Measurements from ENCODE around the gene KIF26A. TPM values are rescaled to one million over a fixed set of nuclear protein-coding genes. Genes with fewer than 3 reads are reported as not detected.

The KIF26A gene
- total RNA-seq, 1 experiment from 2014 or later: 3.1 TPM

DNA sequence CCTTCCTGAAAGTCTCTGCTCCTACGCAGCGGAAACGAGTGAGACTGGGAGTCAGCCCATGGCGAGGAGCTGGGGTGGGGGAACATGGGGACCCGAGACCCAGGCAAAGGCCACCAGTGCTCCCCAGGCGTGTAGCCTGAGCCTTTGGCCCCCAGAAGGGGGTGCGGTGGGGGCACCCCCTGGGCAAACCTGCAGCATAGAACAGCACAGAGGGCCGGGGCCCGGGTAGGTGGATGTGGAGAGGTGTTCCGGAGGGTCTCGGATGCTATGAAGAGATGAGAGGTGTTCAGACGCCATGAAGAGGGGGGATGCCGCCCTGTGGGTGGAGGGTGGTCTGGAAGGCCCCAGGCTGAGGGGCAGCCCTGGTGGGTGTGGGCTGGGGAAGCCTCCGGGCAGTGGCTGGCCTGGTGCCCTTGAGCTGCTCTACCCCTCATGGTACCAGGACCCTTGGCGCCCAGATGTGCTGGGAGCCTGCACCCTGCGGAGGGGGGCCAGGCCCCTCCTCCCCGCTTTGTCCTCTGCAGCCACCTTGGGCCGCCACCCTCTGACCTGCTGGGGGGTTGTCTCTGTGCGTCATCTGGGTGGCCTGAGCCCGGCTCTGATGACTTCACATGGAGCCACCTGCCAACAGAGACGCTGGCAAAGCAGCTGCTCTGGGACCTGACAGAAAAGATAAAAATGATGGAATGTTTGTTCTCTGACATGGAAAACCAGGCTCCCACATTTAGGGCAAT is 83.4 kb downstream of the KIF26A start:
- CTCF ChIA-PET: no interaction called here
- no peak for DNase-seq
- no TSS peak for BruUV-seq (replicated peaks)

DNA sequence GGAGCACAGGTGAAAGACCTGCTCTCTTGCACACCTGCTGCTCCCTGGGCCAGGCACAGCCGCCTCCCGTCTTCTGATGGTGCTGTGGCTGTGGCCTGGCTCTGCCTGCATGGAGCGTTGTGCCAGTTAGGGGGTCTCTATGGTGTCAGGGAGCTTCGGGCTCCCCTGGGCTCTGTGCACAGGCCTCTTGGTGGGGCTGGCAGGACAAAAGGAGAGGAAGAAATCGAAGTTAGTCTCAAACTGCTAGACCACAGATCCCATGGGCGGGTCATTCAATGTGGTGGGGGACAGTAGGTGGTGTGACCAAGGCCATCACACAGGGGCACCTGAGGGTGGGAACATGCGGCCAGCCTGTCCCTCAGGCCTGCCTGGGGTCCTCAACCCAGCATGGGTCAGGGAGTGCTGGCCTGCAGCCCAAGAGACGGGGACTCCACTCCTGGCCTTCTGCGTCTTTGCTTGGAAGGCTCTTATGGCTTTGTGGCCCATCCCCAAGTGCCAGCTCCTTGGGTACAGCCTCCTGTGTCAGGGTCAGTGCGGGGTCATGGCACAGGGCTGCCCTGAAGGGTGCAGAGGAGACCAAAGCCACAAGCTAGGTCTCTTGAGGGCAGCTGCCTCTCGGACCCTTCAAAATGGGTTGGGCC is 84.1 kb downstream of the KIF26A start:
- no peaks in the 10 kb centered on the region for H3K9me3 ChIP-seq (ENCODE audit: low read length)
- no peak overlapping the region for H3K4me3 ChIP-seq (ENCODE audit: low read length)
- DNase-seq (no peak), ATAC-seq (no peak)
- H3K79me2 ChIP-seq (ENCODE audit: low read length): no peaks in the 10 kb centered on the region
- H2AFZ ChIP-seq (ENCODE audit: low read length): no peak overlapping the region
- no peak overlapping the region for H3K27ac ChIP-seq (ENCODE audit: low read length)
- POLR2A ChIA-PET (ENCODE audit: unreplicated experiment): no interaction called here
- peaks cover 8% of the 10 kb centered on the region for H3K4me1 ChIP-seq (ENCODE audit: insufficient read depth, low read length)
- H3K4me2 ChIP-seq (ENCODE audit: low read length): no peak overlapping the region
- H3K36me3 ChIP-seq (ENCODE audit: low read depth, low read length): no peaks in the 10 kb centered on the region
- no peaks in the 10 kb centered on the region for H3K9me2 ChIP-seq (replicated peaks; ENCODE audit: low read length)
- intact Hi-C loops (cut with micrococcal nuclease): no loop called here
- BruUV-seq (replicated peaks): no TSS peak
- no peak overlapping the region for H3K9ac ChIP-seq (ENCODE audit: low read length)
- H3F3A ChIP-seq (ENCODE audit: low read length, unreplicated experiment): no peaks in the 10 kb centered on the region
- H4K20me1 ChIP-seq (ENCODE audit: low read length): no peaks in the 10 kb centered on the region
- CTCF ChIA-PET: no interaction called here
- H3K27me3 ChIP-seq (ENCODE audit: low read length): peaks cover 35% of the 10 kb centered on the region
- TF ChIP-seq, protein P1, sequence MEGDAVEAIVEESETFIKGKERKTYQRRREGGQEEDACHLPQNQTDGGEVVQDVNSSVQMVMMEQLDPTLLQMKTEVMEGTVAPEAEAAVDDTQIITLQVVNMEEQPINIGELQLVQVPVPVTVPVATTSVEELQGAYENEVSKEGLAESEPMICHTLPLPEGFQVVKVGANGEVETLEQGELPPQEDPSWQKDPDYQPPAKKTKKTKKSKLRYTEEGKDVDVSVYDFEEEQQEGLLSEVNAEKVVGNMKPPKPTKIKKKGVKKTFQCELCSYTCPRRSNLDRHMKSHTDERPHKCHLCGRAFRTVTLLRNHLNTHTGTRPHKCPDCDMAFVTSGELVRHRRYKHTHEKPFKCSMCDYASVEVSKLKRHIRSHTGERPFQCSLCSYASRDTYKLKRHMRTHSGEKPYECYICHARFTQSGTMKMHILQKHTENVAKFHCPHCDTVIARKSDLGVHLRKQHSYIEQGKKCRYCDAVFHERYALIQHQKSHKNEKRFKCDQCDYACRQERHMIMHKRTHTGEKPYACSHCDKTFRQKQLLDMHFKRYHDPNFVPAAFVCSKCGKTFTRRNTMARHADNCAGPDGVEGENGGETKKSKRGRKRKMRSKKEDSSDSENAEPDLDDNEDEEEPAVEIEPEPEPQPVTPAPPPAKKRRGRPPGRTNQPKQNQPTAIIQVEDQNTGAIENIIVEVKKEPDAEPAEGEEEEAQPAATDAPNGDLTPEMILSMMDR (conservative IDR thresholded peaks at IDR 0.05; ENCODE audit: low read depth, low read length): no peak
- TF ChIP-seq EZH2 (IDR thresholded peaks at IDR 0.05; ENCODE audit: low read length, unreplicated experiment): no peak
- no peak for TF ChIP-seq EZH2phosphoT487 (IDR thresholded peaks at IDR 0.05; ENCODE audit: borderline replicate concordance, low read length)

More for the DNA sequence above, 83.4 kb downstream of the KIF26A start:
- Histone ChIP-seq H3K79me2 (ENCODE audit: low read length) (no peaks in the 10 kb centered on the region), H3F3A (ENCODE audit: low read length, unreplicated experiment) (no peaks in the 10 kb centered on the region), H3K36me3 (ENCODE audit: low read depth, low read length) (no peaks in the 10 kb centered on the region), H3K4me1 (ENCODE audit: insufficient read depth, low read length) (peaks cover 8% of the 10 kb centered on the region), H2AFZ (ENCODE audit: low read length) (no peak overlapping the region), H4K20me1 (ENCODE audit: low read length) (no peaks in the 10 kb centered on the region), H3K9me3 (ENCODE audit: low read length) (no peaks in the 10 kb centered on the region), H3K27me3 (ENCODE audit: low read length) (peaks cover 35% of the 10 kb centered on the region), H3K4me3 (ENCODE audit: low read length) (no peak overlapping the region), H3K27ac (ENCODE audit: low read length) (no peak overlapping the region), H3K4me2 (ENCODE audit: low read length) (no peak overlapping the region), H3K9ac (ENCODE audit: low read length) (no peak overlapping the region), H3K9me2 (replicated peaks; ENCODE audit: low read length) (no peaks in the 10 kb centered on the region)
- POLR2A ChIA-PET (ENCODE audit: unreplicated experiment): no interaction called here
- no peak for ATAC-seq
- TF ChIP-seq, protein P1 (conservative IDR thresholded peaks at IDR 0.05; ENCODE audit: low read depth, low read length): no peak
- no peak for TF ChIP-seq EZH2 (IDR thresholded peaks at IDR 0.05; ENCODE audit: low read length, unreplicated experiment)
- no peak for TF ChIP-seq EZH2phosphoT487 (IDR thresholded peaks at IDR 0.05; ENCODE audit: borderline replicate concordance, low read length)
- intact Hi-C loops (cut with micrococcal nuclease): no loop called here
